ENCODE data around the gene KIAA1217.

Gene KIAA1217

DNA sequence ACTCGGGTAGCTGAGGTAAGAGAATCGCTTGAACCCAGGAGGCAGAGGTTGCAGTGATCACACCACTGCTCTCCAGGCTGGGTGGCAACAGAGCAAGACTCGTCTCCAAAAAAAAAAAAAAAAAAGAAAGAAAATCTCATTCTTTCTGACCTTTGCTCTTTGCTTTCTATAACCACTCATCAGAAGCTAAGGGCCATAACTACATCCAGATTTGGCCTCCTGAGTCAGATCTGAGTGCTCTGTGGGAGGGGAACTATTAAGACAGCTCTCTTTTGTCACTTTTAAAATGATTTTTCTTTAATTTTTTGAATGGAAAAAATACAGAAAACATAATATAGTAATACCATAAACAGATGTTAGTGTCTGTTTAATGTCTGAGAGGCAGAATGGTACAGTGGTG is 210.1 kb downstream of the KIAA1217 start:
- Histone ChIP-seq H3K36me3 (ENCODE audit: insufficient read depth, low read depth, low read length) (no peaks in the 10 kb centered on the region), H3K4me1 (ENCODE audit: insufficient read depth, low read length) (no peaks in the 10 kb centered on the region; the same call in 1 of the 2 replicates), H3K9me3 (ENCODE audit: insufficient read depth, low read depth, low read length) (no peaks in the 10 kb centered on the region), H3K27ac (ENCODE audit: low read length) (no peak overlapping the region), H3K4me3 (ENCODE audit: low read length) (no peak overlapping the region), H3K9ac (ENCODE audit: low read depth, low read length) (no peak overlapping the region), H3K27me3 (ENCODE audit: insufficient read depth, low read length) (no peaks in the 10 kb centered on the region)

DNA sequence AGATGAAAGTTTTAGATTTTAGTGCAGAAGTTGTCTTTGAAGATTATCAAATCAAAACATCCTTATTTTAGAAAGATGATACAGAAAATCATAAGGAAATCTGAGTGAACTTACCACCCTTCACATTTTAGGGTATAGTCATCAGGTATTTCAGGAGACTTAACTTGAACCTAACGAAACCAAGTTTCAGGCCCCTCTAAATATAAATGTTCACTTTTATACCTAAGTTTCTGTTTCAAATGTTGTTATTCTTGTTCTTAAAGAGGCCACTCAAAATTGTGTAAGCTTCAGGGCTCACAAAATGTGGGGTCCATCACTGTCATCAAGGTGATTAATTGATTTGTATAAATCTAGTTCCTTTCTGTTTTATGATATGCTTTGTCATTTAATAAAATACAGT is 216.2 kb downstream of the KIAA1217 start:
- Histone ChIP-seq H3K4me1 (ENCODE audit: insufficient read depth, low read length) (no peaks in the 10 kb centered on the region), H3K36me3 (ENCODE audit: insufficient read depth, low read depth, low read length) (no peaks in the 10 kb centered on the region), H3K4me3 (ENCODE audit: low read length) (no peak overlapping the region)

DNA sequence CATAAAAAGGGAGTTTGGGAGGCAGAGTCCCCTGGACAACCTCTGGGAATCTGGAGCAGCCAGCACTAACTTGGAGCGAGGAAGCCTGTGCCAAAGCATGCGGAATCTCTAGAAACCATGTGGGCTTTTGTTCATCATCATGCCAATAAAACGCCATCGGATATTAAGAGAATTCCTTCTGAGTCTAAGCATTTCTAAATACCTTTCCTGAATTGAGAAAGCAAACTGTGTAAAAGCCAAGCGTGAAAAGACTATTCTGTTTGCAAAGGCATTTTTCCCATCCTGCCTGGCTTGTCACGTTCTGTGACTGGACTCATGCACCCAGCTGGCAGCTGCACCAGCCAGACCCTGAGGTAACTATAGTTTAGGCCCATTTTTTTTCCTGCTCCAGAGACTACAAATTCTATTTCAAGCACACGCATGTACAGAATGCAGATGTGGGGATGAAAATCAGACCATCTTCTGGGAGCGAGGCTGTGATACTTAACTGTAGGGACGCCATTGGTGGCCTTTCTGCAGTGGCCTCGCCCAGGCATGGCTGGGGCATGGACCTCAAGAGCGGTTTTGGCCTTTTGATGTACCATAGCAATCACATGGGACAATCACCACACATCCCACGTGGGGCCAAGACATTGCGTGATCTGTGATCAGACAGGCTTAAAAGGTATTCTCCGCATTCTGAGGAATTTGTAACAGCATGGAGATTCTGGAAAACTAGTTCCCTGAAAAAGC is 218.9 kb downstream of the KIAA1217 start:
- Histone ChIP-seq H3K27me3 (ENCODE audit: insufficient read depth, low read length) (no peaks in the 10 kb centered on the region), H3K27ac (ENCODE audit: low read length) (no peak overlapping the region), H3K36me3 (ENCODE audit: insufficient read depth, low read depth, low read length) (no peaks in the 10 kb centered on the region), H3K9me3 (ENCODE audit: insufficient read depth, low read depth, low read length) (no peaks in the 10 kb centered on the region), H3K4me1 (ENCODE audit: insufficient read depth, low read length) (no peaks in the 10 kb centered on the region), H3K9ac (ENCODE audit: low read depth, low read length) (no peak overlapping the region), H3K4me3 (ENCODE audit: low read length) (no peak overlapping the region)

More for the DNA sequence above, 216.2 kb downstream of the KIAA1217 start:
- Histone ChIP-seq H3K9me3 (ENCODE audit: insufficient read depth, low read depth, low read length) (no peaks in the 10 kb centered on the region), H3K9ac (ENCODE audit: low read depth, low read length) (no peak overlapping the region), H3K27ac (ENCODE audit: low read length) (no peak overlapping the region), H3K27me3 (ENCODE audit: insufficient read depth, low read length) (no peaks in the 10 kb centered on the region)

- no peaks in the 10 kb centered on the region; the same call in 1 of the 2 replicates for H3K4me1 ChIP-seq (ENCODE audit: insufficient read depth, low read length)
- H3K27ac ChIP-seq (ENCODE audit: low read length): no peak overlapping the region
- H3K9me3 ChIP-seq (ENCODE audit: insufficient read depth, low read depth, low read length): no peaks in the 10 kb centered on the region
- H3K36me3 ChIP-seq (ENCODE audit: insufficient read depth, low read depth, low read length): no peaks in the 10 kb centered on the region
- no peak overlapping the region for H3K9ac ChIP-seq (ENCODE audit: low read depth, low read length)
- no peak overlapping the region for H3K4me3 ChIP-seq (ENCODE audit: low read length)
- no peaks in the 10 kb centered on the region for H3K27me3 ChIP-seq (ENCODE audit: insufficient read depth, low read length)
Observed at GRCh38 chr10:24428410-24428782, 219.5 kb downstream of the KIAA1217 start.

- Histone ChIP-seq H3K27ac (ENCODE audit: low read length) (no peak overlapping the region), H3K9ac (ENCODE audit: low read depth, low read length) (no peak overlapping the region), H3K9me3 (ENCODE audit: insufficient read depth, low read depth, low read length) (no peaks in the 10 kb centered on the region), H3K4me3 (ENCODE audit: low read length) (no peak overlapping the region), H3K4me1 (ENCODE audit: insufficient read depth, low read length) (no peaks in the 10 kb centered on the region; the same call in 1 of the 2 replicates), H3K27me3 (ENCODE audit: insufficient read depth, low read length) (no peaks in the 10 kb centered on the region), H3K36me3 (ENCODE audit: insufficient read depth, low read depth, low read length) (no peaks in the 10 kb centered on the region)
Observed at GRCh38 chr10:24430591-24430990, 221.7 kb downstream of the KIAA1217 start.

DNA sequence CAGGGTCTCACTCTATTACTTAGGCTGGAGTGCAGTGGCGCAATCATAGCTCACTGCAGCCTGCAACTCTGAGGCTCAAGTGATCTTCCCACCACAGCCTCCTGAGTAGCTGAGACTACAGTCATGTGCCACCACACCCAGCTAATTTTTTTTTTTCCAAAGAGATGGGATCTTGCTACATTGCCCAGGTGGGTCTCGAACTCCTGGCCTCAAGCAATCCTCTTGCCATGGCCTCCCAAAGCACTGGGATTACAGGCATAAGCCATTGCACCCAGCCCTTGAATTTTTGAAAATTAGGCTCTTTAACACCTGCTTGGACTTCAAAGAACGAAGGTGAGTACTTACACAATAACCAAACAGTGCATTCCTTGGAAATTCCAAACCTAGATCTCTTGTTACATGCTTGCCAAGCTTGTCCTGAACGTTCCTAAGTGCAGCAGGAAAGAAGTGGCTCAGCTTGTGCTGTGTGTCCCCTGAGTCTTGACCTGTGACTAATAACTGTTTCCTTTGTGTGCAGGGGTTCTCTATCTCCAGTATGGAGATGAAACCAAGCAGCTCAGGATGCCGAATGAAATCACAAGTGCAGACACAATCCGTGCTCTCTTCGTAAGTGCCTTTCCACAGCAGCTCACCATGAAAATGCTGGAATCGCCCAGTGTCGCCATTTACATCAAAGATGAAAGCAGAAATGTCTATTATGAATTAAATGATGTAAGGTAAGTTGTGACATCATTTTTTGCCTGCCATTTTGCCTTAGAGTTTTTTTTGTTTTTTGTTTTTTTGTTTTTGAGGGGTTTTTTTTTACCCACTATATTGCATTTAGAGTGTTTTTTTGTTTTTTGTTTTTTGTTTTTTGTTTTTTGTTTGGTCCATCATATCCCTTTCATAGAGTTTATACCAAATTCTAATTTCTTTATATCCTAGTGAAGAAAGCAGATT is 223.8 kb downstream of the KIAA1217 start:
- H3K4me3 ChIP-seq (ENCODE audit: low read length): no peak overlapping the region
- no peak overlapping the region for H3K27ac ChIP-seq (ENCODE audit: low read length)
- no peak overlapping the region for H3K9ac ChIP-seq (ENCODE audit: low read depth, low read length)
- H3K27me3 ChIP-seq (ENCODE audit: insufficient read depth, low read length): no peaks in the 10 kb centered on the region
- H3K4me1 ChIP-seq (ENCODE audit: insufficient read depth, low read length): peaks cover 4% of the 10 kb centered on the region
- H3K36me3 ChIP-seq (ENCODE audit: insufficient read depth, low read depth, low read length): no peaks in the 10 kb centered on the region
- H3K9me3 ChIP-seq (ENCODE audit: insufficient read depth, low read depth, low read length): no peaks in the 10 kb centered on the region

- Histone ChIP-seq H3K36me3 (ENCODE audit: insufficient read depth, low read depth, low read length) (no peaks in the 10 kb centered on the region), H3K4me3 (ENCODE audit: low read length) (no peak overlapping the region; the same call in 1 of the 2 replicates), H3K27ac (ENCODE audit: low read length) (no peak overlapping the region)
Observed at GRCh38 chr10:24433705-24434104, 224.8 kb downstream of the KIAA1217 start.

DNA sequence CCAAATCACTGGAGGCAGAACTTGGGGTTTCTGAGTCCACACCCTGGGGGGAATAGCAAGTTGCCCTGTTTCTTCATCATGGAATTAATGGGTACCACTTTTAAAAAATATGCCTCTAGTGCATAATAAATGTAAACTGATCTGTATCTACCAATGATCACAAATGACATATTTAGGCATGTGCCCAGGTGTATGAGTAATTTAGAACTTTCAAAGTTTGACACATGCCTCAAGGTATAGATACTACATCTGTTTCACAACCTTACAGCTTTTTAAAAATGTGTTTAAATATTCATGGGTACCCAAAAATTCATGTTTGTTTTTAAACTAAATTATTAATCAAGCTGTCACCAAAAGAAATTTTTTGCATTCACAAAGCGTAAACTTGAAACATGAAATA is 226.0 kb downstream of the KIAA1217 start:
- no peaks in the 10 kb centered on the region for H3K27me3 ChIP-seq (ENCODE audit: insufficient read depth, low read length)
- H3K4me1 ChIP-seq (ENCODE audit: insufficient read depth, low read length): peaks cover 8% of the 10 kb centered on the region
- H3K36me3 ChIP-seq (ENCODE audit: insufficient read depth, low read depth, low read length): no peaks in the 10 kb centered on the region
- no peak overlapping the region for H3K27ac ChIP-seq (ENCODE audit: low read length)
- H3K4me3 ChIP-seq (ENCODE audit: low read length): no peak overlapping the region
- no peaks in the 10 kb centered on the region for H3K9me3 ChIP-seq (ENCODE audit: insufficient read depth, low read depth, low read length)
- no peak overlapping the region for H3K9ac ChIP-seq (ENCODE audit: low read depth, low read length)

More at GRCh38 chr10:24433705-24434104, 224.8 kb downstream of the KIAA1217 start:
- Histone ChIP-seq H3K9ac (ENCODE audit: low read depth, low read length) (no peak overlapping the region), H3K9me3 (ENCODE audit: insufficient read depth, low read depth, low read length) (no peaks in the 10 kb centered on the region), H3K4me1 (ENCODE audit: insufficient read depth, low read length) (peaks cover 4% of the 10 kb centered on the region), H3K27me3 (ENCODE audit: insufficient read depth, low read length) (no peaks in the 10 kb centered on the region)

GRCh38 chr10:24435374-24435773 is 226.4 kb downstream of the KIAA1217 start:
- peaks cover 8% of the 10 kb centered on the region for H3K4me1 ChIP-seq (ENCODE audit: insufficient read depth, low read length)
- H3K4me3 ChIP-seq (ENCODE audit: low read length): no peak overlapping the region
- H3K9me3 ChIP-seq (ENCODE audit: insufficient read depth, low read depth, low read length): no peaks in the 10 kb centered on the region
- H3K27ac ChIP-seq (ENCODE audit: low read length): no peak overlapping the region
- H3K36me3 ChIP-seq (ENCODE audit: insufficient read depth, low read depth, low read length): no peaks in the 10 kb centered on the region
- H3K9ac ChIP-seq (ENCODE audit: low read depth, low read length): no peak overlapping the region
- H3K27me3 ChIP-seq (ENCODE audit: insufficient read depth, low read length): no peaks in the 10 kb centered on the region

GRCh38 chr10:24437302-24437701 is 228.4 kb downstream of the KIAA1217 start:
- no peaks in the 10 kb centered on the region for H3K27me3 ChIP-seq (ENCODE audit: insufficient read depth, low read length)
- H3K4me3 ChIP-seq (ENCODE audit: low read length): no peak overlapping the region
- no peaks in the 10 kb centered on the region for H3K9me3 ChIP-seq (ENCODE audit: insufficient read depth, low read depth, low read length)
- H3K36me3 ChIP-seq (ENCODE audit: insufficient read depth, low read depth, low read length): no peaks in the 10 kb centered on the region
- no peak overlapping the region for H3K27ac ChIP-seq (ENCODE audit: low read length)
- H3K4me1 ChIP-seq (ENCODE audit: insufficient read depth, low read length): peaks cover 15% of the 10 kb centered on the region
- no peak overlapping the region for H3K9ac ChIP-seq (ENCODE audit: low read depth, low read length)

- Histone ChIP-seq H3K4me3 (ENCODE audit: low read length) (no peak overlapping the region), H3K9me3 (ENCODE audit: insufficient read depth, low read depth, low read length) (no peaks in the 10 kb centered on the region), H3K27me3 (ENCODE audit: insufficient read depth, low read length) (no peaks in the 10 kb centered on the region), H3K4me1 (ENCODE audit: insufficient read depth, low read length) (peaks cover 15% of the 10 kb centered on the region), H3K27ac (ENCODE audit: low read length) (no peak overlapping the region), H3K9ac (ENCODE audit: low read depth, low read length) (no peak overlapping the region), H3K36me3 (ENCODE audit: insufficient read depth, low read depth, low read length) (no peaks in the 10 kb centered on the region)
Observed at GRCh38 chr10:24438800-24439199, 229.9 kb downstream of the KIAA1217 start.

DNA sequence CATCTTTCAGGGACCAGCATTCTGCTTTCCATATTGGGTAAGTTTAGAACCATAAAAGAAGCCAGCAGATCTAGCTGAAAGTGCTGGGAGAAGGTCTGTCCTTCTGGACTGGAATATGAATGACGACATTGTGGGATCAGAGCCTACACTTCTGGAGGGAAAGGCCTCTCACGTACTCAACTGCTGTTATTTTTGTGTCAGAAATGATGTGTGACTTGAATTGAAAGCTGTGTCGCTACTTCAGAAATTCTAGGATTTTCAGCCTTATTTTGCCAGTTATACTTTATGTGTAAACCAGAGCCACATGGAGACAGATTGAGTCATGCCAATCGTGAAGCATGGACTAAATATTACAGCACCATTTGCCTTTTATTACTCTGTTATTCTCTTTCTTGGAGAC is 231.0 kb downstream of the KIAA1217 start:
- H3K4me1 ChIP-seq (ENCODE audit: insufficient read depth, low read length): peaks cover 15% of the 10 kb centered on the region
- H3K36me3 ChIP-seq (ENCODE audit: insufficient read depth, low read depth, low read length): no peaks in the 10 kb centered on the region
- no peak overlapping the region for H3K4me3 ChIP-seq (ENCODE audit: low read length)
- no peak overlapping the region for H3K27ac ChIP-seq (ENCODE audit: low read length)
- H3K27me3 ChIP-seq (ENCODE audit: insufficient read depth, low read length): no peaks in the 10 kb centered on the region
- no peak overlapping the region for H3K9ac ChIP-seq (ENCODE audit: low read depth, low read length)
- H3K9me3 ChIP-seq (ENCODE audit: insufficient read depth, low read depth, low read length): no peaks in the 10 kb centered on the region

Measured in iPS-20b (cell line).